ENCODE measurements around the gene PFKFB2.

Gene PFKFB2

DNA sequence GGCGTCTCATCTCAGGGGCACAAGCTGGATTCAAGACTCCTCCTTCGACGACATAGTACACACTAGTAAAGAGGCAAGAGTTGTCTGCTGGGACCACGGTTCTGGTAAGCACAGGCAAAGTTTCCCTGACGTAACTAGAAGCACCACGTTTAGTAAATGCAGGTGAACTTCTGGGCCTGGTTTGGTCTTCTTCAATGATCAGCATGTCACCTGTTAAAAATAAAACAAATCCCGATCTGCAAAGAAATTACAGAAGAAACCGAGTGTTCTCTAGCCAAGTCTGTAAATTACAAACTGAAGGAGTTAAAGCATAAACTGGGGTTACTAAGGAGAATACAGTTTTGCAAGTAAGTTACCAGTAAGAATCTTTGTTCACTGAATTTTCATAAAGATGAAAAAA is 3.6 kb upstream of the PFKFB2 start:
- H3K4me3 ChIP-seq (ENCODE audit: low read depth, low read length), result peak overlapping the region; percentile 93; the same call in 1 of the 2 replicates
- TF ChIP-seq, protein P1, sequence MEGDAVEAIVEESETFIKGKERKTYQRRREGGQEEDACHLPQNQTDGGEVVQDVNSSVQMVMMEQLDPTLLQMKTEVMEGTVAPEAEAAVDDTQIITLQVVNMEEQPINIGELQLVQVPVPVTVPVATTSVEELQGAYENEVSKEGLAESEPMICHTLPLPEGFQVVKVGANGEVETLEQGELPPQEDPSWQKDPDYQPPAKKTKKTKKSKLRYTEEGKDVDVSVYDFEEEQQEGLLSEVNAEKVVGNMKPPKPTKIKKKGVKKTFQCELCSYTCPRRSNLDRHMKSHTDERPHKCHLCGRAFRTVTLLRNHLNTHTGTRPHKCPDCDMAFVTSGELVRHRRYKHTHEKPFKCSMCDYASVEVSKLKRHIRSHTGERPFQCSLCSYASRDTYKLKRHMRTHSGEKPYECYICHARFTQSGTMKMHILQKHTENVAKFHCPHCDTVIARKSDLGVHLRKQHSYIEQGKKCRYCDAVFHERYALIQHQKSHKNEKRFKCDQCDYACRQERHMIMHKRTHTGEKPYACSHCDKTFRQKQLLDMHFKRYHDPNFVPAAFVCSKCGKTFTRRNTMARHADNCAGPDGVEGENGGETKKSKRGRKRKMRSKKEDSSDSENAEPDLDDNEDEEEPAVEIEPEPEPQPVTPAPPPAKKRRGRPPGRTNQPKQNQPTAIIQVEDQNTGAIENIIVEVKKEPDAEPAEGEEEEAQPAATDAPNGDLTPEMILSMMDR (IDR thresholded peaks at IDR 0.05; ENCODE audit: low read depth, low read length, missing control alignments), result no peak
- DNase-seq (ENCODE audit: low read depth), result no peak

DNA sequence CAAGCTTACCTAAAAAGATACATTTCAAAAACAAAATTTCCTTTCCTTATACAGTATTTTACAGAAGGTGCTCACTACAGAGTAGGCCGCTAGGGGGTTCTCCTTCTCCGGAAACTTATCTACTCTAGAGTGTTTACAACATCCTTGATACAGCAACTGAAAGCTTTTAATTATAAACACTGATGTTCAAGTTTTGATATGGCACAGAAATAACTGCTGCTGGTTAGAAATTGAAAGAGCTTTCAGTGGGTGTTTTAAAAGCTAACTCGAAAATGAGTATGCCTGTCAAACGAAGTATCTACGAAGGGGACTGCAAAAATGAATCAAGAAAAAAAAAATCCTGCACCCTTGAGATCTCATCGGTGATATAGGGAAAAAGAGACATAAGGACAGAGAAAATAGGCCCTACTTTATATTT is 3.1 kb upstream of the PFKFB2 start:
- peak; percentile 40 for DNase-seq (ENCODE audit: low read depth)
- TF ChIP-seq, protein P1 (IDR thresholded peaks at IDR 0.05; ENCODE audit: low read depth, low read length, missing control alignments), result peak; percentile 73
- peak overlapping the region; percentile 93 for H3K4me3 ChIP-seq (ENCODE audit: low read depth, low read length)

DNA sequence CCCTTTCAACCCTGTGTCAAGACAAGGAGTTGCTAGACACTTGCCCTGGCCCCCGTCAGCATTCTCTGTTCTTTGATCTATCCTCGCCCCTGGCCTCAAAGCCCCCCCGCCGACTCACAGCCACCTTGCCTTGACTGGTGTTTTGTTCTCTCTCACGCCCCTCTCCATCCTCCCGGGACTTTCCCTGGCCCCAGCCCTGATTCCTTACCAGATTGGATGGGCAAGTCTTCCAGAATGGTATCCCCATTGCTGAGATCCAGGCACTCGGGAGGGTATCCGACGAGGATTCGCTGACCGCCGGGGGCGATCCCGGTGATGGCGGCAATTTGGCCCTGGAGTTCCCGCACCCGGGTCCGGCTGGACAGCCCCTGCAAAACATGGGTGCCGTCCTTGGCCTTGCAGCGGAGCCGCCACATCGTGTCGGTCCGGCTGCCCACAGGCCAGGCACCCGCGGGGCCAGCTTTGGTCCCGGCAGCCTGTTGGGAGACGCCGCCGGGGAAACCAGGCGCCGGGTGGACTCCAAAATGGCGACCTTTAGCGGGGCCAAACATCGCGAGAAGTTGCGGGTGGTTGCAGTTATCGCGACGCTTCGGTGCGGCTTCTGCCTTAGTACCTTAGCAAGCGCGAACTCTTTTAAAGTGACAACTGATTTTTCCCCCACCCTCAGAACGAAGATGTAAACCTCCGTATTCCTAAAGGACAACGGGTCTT is 2.4 kb upstream of the PFKFB2 start:
- TF ChIP-seq, protein P1 (IDR thresholded peaks at IDR 0.05; ENCODE audit: low read depth, low read length, missing control alignments), result no peak
- peak; percentile 83 for DNase-seq (ENCODE audit: low read depth)
- H3K4me3 ChIP-seq (ENCODE audit: low read depth, low read length), result peak overlapping the region; percentile 93

DNA sequence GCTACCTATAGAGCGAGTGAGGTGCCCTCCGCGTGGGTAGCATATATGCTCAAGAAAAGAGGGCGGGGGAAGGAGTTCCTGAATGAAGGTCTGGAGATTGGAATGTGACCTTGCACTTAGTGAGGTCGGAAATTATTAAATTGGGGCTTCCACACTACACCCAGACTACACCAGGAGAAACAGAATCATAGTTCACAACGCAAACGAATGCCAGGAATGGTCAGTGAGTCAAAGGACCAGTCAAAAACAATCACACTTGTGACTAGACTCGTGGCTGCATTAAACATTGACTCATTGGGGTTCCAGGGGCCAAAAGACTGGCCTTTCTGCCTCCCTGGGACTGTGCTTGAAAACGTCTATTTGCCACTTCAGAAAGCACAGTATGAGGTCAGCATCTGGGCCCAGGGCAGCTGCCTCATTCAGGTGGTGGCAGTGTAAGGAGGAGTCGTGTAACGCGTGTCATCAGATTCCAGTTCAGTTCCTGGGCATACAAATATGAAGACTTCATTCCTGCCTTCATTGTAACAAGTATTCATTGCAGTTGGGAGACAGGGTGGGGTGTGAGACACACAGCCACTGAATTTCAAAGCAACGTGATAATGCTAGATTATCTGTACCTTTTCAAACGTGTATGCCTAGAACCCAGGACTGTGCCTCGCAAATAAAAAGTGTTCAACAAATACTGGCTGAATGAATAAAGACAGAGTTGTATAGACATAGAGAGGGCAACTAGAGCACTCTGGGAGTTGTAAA is 1.7 kb upstream of the PFKFB2 start, which contains the start of gene YOD1:
TSS of gene YOD1 (minus strand) at position 18 of the 753 bp plus-strand sequence. CDS start 178 bp downstream, outside the sequence.
- TF ChIP-seq, protein P1 (IDR thresholded peaks at IDR 0.05; ENCODE audit: low read depth, low read length, missing control alignments), result no peak
- peak within 1 kb of the TSS; percentile 93 for H3K4me3 ChIP-seq (ENCODE audit: low read depth, low read length)
- no peak for DNase-seq (ENCODE audit: low read depth)

DNA sequence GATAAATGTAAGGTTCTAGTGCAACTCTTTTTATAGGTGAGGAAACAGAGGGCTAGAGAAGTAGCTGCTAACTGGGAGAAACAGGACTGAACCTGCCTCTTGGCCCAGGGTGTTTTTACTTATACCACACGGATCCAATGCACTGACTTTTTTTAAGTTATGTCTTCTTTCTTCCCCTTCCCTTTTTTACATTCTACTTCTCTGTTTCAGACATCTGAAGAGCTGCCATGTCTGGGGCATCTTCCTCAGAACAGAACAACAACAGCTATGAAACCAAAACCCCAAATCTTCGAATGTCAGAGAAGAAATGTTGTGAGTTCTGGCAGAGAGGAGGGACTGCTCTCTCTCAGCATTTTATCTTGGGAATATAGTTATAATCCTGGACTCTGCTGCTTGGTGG is 1.4 kb downstream of the PFKFB2 start:
- no peak for DNase-seq (ENCODE audit: low read depth)
- H3K4me3 ChIP-seq (ENCODE audit: low read depth, low read length), result no peak overlapping the region
- TF ChIP-seq, protein P1 (IDR thresholded peaks at IDR 0.05; ENCODE audit: low read depth, low read length, missing control alignments), result no peak

DNA sequence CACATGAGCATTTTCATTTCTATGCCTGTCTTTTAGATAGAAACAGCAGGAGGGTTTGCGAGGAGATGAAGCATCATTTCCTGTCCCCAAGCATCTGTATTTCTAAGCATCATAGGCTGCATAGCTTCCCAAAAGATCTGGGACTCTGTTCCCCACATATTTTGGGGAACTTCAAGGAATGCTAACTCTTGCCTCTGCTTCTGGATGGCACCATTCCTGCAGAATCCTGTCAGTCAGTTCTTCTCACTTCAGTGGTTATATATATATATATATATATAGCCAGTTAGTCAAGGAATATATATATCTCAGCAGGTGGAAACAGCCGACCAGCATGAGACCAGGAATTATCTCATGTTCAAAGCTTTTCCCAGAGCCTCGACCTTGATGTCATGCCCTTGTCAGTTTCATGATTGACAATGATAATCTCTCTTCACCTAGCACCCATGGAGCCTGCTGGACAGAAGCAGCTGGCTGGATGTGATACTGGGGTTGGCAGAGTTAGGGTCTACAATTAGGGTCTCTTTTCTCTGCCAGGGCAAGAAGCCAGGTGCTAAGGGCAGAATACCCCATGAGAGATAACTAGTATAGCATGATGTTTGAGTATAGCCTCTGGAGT is 2.4 kb downstream of the PFKFB2 start:
- TF ChIP-seq, protein P1 (IDR thresholded peaks at IDR 0.05; ENCODE audit: low read depth, low read length, missing control alignments), result no peak
- H3K4me3 ChIP-seq (ENCODE audit: low read depth, low read length), result no peak overlapping the region
- DNase-seq (ENCODE audit: low read depth), result no peak
